Colon (tissue), 2 donors: ENCODE measurements around the gene XXYLT1.
"Not testable (repeated sequence)": the region's sequence is repeated elsewhere in the genome, so short reads cannot be mapped to it uniquely, and the experiment has no call there.

Experiments used
- FAIRE-seq: peaks from 2 replicates; lab custom pipeline; 2012; peaks lifted over from hg19 to GRCh38; lab: Jason Lieb, UNC
- donor health status: control.
- donor health status: control.

The XXYLT1 gene

GRCh38 chr3:195226900-195227447 is 44.0 kb downstream of the XXYLT1 start:
- FAIRE-seq, result no peak

- FAIRE-seq, result no peak
These were observed 44.5 kb downstream of the XXYLT1 start for GRCh38 chr3:195226445-195226844.

DNA sequence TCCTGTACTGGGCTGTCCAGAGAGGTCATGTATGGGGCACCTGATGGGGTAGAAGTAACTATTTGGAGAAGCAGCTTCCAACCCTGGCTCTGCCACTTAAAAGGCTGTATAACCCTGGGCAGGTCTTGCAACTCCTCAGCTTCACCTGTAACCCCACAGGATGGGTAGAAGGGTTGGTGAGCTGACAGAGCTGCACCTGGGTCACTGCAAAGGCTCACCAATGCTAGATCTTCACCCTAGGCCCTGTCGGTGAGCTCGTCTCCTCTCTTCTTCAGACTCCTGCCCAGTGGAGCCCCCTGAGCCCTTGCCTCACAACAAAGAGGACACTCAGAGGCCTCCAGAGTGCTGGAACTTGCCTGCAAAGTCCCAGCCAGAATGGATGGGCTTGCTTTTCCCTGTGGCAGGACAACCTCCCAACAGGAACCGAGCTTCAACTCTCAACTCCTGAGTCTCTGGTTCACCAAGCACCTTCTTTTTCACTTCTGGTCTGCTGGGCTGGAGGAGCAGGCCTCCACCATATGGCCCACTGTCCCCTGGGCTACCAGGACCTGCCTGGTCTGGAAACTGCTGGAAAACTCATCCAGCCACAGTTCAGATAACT is 45.9 kb downstream of the XXYLT1 start:
- FAIRE-seq, result no peak

GRCh38 chr3:195224156-195224979 is 46.6 kb downstream of the XXYLT1 start:
- FAIRE-seq, result no peak

- no peak for FAIRE-seq
These were observed 48.9 kb downstream of the XXYLT1 start for GRCh38 chr3:195221876-195222617.

DNA sequence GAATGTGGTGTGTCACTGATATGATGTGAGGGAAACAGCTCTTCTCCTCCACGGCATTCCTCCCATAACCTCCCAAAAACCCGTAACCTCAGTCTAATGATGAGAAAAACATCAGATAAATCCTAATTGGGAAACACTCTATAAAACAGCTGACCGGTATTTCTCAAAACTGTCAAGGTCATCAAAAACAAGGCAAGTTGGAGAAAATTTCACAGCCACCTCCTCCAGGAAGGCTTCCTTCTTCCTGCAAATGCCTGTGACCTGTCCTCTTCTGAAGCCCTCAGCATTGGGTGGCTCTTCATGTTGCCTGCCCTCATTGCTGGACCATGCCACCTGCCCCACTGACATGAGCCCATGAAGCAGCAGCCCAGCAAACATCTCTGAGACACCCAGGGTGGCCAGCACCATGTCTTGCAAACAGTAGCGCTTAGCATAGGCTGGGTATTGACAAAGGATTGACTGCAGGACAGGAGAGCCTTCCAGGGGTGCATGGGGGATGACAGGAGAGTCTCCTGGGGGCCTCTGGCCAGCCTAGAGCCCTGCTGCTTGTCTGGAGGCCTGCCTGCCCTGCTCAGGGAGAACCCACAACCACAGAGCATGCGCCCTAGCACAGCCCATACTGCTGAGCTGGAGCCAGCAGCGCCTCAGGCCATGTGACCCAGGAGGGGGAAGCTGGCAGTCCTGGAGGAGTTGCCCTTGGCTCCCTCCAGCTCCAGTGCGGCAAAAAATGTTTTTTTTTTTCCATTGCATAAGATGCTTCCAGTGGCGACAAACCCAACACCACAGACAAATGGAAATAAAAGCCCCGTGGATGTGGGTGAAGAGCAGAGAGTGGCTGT is 49.7 kb downstream of the XXYLT1 start:
- no peak for FAIRE-seq

DNA sequence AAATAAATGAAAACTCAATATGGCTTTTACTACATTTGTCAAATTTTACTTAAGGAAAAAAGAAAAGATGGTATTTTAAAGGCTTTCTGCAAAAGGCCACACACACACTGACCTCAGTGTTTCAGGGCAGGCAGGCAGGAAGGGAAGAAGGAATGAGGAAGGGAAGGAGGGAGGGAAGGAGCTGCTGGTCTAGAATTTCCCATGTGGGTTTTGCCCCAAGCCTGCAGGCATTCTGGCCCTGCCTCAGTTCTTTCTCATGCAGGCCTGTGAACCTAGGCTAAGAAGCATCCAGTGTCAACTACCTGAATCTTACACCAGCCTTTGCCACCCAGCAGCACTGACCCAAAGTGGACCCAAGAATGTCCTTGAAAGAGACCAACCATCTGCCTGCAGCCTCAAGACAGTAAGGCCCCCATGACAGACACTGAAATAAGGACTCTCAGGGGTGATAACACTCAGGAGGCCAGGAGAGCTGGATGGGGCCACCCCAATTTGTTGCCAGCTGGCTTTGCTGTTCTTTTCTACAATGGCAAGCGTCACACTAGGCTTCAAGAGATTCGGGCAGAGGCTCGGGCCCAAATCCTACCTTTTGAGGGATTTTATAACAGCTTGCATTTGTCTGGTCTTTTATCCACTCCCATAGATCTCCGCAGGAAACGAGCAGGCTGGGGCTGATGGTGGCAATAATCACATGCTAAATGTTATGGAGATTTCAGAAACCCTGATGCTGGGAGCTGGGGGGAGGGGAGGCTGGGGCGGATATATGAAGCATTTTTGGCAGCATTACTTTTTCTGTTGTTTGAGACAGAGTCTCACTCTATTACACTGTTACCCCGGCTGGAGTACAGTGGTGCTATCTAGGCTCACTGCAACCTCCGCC is 51.4 kb downstream of the XXYLT1 start:
- no peak for FAIRE-seq

GRCh38 chr3:195218331-195218730 is 52.6 kb downstream of the XXYLT1 start:
- not testable (repeated sequence) for FAIRE-seq

- FAIRE-seq, result not testable (repeated sequence)
These were observed 55.4 kb downstream of the XXYLT1 start for GRCh38 chr3:195215576-195215975.

DNA sequence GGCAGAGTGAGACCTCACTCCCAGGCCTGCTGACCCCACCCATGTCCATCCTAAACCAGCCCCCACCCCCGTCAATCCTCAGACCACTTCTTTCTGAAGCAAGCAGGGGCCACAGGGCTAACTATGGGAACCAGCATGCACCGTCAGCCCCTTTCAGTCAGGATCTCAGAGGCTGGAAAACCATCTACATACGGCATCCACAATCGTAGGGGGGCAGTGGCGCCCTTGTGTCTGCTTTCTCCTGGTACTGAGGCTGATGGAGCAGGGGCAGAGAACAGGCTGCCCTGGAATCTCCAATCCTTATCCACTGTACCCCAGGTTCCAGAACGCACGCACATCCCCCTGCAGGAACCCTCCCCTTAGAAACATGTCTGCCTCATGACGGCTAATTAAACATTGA is 56.6 kb downstream of the XXYLT1 start:
- no peak for FAIRE-seq

DNA sequence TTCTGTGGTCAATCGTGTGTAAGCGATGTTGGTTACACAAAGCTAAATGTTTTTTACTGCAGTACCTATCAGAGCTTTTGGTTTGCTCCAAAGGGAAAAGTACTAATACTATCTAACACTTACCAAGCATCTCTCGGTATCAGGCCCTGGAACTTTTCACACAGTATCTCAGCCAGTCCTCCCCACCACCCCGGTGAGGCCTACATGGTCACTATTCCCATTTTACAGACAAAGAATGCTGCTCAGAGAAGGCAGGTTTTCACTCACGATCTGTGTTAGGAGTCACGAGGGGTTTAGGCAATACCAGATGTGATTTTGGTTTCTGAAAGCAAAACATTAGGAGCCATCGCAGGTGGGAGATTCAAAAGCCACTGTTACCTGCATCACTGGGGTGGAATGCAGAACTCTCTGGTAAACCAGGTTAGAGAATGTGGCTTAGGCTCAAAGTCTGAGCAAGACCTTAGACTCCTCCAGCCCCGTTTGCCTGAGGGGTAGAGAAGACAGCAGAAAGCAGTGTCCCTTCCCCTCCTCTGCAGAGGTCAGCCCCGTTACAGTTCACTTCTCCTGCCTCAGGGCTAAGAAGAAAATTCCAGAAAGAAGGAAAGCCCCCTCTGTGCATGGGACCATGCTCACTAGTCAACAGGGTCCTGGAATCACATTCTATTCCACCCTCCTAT is 57.2 kb downstream of the XXYLT1 start:
- no peak for FAIRE-seq

GRCh38 chr3:195212749-195213375 is 58.1 kb downstream of the XXYLT1 start:
- no peak for FAIRE-seq

- FAIRE-seq, result no peak
These were observed 58.8 kb downstream of the XXYLT1 start for GRCh38 chr3:195212033-195212748.

DNA sequence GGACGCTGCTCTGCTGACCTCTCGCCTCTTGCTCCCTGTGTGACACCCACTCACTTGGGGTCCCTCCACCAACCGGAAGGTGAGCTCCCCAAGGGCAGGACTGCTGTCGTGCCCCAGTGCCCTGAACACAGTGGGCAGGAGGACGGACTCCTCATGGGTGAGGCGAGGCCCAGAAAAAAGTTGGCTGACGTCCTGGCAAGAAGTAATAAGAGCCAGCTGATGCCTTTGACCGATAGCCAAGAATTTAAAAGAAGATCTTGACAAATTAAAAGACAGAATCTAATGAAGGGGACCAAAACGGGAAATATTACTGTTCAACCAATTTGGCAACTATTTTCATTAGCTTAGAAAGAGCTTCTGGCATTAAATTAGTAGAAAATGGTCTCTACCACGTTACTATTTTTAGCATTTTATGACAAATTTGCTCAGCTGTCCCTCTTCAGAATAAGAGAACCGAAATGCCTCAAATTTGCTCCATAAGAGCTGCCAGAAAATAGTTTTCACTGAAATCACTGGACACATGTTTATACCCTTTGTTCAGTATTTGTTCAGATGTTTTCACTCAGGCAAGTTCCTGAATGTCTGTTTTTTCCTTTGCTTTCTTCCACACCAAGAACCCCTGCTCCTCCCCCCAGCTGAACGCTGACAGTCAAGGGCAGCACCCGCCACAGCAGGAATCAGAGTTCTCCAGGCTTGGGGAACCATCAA is 60.5 kb downstream of the XXYLT1 start:
- FAIRE-seq, result no peak

- no peak for FAIRE-seq
These were observed 61.1 kb downstream of the XXYLT1 start for GRCh38 chr3:195209847-195210265.

DNA sequence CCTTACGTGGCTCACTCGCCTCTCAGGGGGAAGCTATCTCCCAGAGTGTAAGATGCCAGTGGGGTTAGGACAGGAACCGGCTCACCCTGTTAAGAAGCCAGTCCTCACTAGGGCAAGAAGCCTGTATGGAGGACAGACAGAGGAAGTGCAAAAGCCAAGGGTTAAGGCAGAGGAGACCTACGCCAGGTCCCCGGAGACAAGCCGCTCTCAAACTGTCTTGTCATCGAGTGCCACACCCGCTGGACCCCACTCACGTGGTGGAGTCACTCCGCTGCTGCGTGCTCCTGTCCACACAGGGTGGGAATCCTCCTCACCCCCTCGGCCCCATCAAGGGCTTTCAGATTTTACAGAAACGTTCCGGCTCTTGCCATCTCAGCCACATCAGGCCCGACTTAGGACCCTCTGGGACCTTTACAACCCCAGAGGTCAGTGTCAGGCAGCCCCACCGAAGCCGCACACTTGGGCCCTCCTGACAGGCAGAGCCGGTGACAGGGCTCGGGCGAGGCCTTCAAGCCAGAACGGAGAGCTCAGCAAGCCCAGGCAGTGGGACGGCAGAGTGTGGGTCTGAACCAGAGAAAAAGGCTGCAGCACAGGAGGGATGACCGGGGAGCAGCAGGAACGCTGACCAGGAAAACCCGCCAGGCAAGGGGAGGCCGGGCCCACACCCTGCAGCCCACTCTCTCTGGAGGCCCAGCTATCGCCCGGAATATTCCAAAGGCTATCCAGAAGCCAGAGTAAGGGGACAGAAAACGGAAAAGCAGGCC is 61.7 kb downstream of the XXYLT1 start:
- no peak for FAIRE-seq

GRCh38 chr3:195208631-195209030 is 62.3 kb downstream of the XXYLT1 start:
- no peak for FAIRE-seq

GRCh38 chr3:195208183-195208582 is 62.8 kb downstream of the XXYLT1 start:
- no peak for FAIRE-seq
